HuH-7.5 (cell line): ENCODE data around the gene GCFC2.
A peak's percentile ranks its signal among the peaks of the same experiment; 100 is the strongest.
"Not testable (repeated sequence)": the region's sequence is repeated elsewhere in the genome, so short reads cannot be mapped to it uniquely, and the experiment has no call there.

ENCODE experiments used
- DNase-seq: peaks from one replicate; pipeline ENCODE4 v3.0.0; 2011; ENCODE audit warnings: low spot score

GCFC2 gene

GRCh38 chr2:75680402-75680801, 30.3 kb downstream of the GCFC2 start:
- DNase-seq = no peak

GRCh38 chr2:75679556-75679955, 31.2 kb downstream of the GCFC2 start:
- DNase-seq = no peak

GRCh38 chr2:75676464-75676863, 34.3 kb downstream of the GCFC2 start:
- DNase-seq = no peak

- DNase-seq = no peak
Measured at GRCh38 chr2:75675908-75676307, 34.8 kb downstream of the GCFC2 start.

GRCh38 chr2:75675423-75675822, 35.3 kb downstream of the GCFC2 start:
- not testable (repeated sequence) for DNase-seq

- no peak for DNase-seq
Measured at GRCh38 chr2:75667884-75668283, 42.8 kb downstream of the GCFC2 start.

- no peak for DNase-seq
Measured at GRCh38 chr2:75666911-75667310, 43.8 kb downstream of the GCFC2 start.

GRCh38 chr2:75657798-75658197, 52.9 kb downstream of the GCFC2 start:
- no peak for DNase-seq

GRCh38 chr2:75656563-75656962, 54.2 kb downstream of the GCFC2 start:
- DNase-seq = no peak

GRCh38 chr2:75655861-75656260, 54.9 kb downstream of the GCFC2 start:
- DNase-seq = no peak

- no peak for DNase-seq
Measured at GRCh38 chr2:75654012-75654411, 56.7 kb downstream of the GCFC2 start.

- DNase-seq = no peak
Measured at GRCh38 chr2:75647771-75648170, 62.9 kb downstream of the GCFC2 start.

GRCh38 chr2:75646583-75647425, 63.9 kb downstream of the GCFC2 start, which contains the start of gene MRPL19:
MRPL19 (plus strand) TSS chr2:75646783; CDS start chr2:75646808, 25 bp downstream.
- DNase-seq = peak; percentile 65

GRCh38 chr2:75646090-75646582, 64.6 kb downstream of the GCFC2 start:
- DNase-seq = no peak

- DNase-seq = no peak
Measured at GRCh38 chr2:75645643-75646042, 65.1 kb downstream of the GCFC2 start.

GRCh38 chr2:75643980-75644379, 66.7 kb downstream of the GCFC2 start:
- no peak for DNase-seq

GRCh38 chr2:75641587-75641986, 69.1 kb downstream of the GCFC2 start:
- no peak for DNase-seq

- peak; percentile 14 for DNase-seq
Measured at GRCh38 chr2:75640621-75641121, 70.0 kb downstream of the GCFC2 start.

GRCh38 chr2:75637568-75637967, 73.1 kb downstream of the GCFC2 start:
- DNase-seq = no peak

GRCh38 chr2:75634945-75635344, 75.8 kb downstream of the GCFC2 start:
- DNase-seq = no peak

GRCh38 chr2:75633620-75634019, 77.1 kb downstream of the GCFC2 start:
- no peak for DNase-seq

GRCh38 chr2:75632813-75633212, 77.9 kb downstream of the GCFC2 start:
- DNase-seq = no peak

GRCh38 chr2:75632091-75632701, 78.5 kb downstream of the GCFC2 start:
- no peak for DNase-seq
